SKM-1 (cell line): ENCODE measurements around the gene MPP2.
"Not testable (repeated sequence)": the region's sequence is repeated elsewhere in the genome, so short reads cannot be mapped to it uniquely, and the experiment has no call there.

ENCODE experiments used
- DNase-seq: peaks from one replicate; lab custom pipeline; 2025; ENCODE audit not compliant: unreplicated experiment; lab: John Stamatoyannopoulos, UW

Gene MPP2

GRCh38 chr17:43877451-43878155 is 29.7 kb downstream of the MPP2 start:
- no peak for DNase-seq

- DNase-seq = no peak
Observed at GRCh38 chr17:43877031-43877430, 30.3 kb downstream of the MPP2 start.

GRCh38 chr17:43875476-43876147 is 31.7 kb downstream of the MPP2 start:
- DNase-seq = no peak

- DNase-seq = no peak
Observed at GRCh38 chr17:43874293-43874692, 33.0 kb downstream of the MPP2 start.

GRCh38 chr17:43873815-43874214 is 33.5 kb downstream of the MPP2 start:
- DNase-seq = no peak

- DNase-seq = no peak
Observed at GRCh38 chr17:43873091-43873490, 34.2 kb downstream of the MPP2 start.

- DNase-seq = no peak
Observed at GRCh38 chr17:43871946-43872690, 35.2 kb downstream of the MPP2 start.

GRCh38 chr17:43869031-43869430 is 38.3 kb downstream of the MPP2 start:
- not testable (repeated sequence) for DNase-seq

GRCh38 chr17:43868226-43868994 is 38.9 kb downstream of the MPP2 start:
- DNase-seq = peak; percentile 12

GRCh38 chr17:43864161-43864984 is 43.0 kb downstream of the MPP2 start:
- no peak for DNase-seq

- no peak for DNase-seq
Observed at GRCh38 chr17:43861960-43862359, 45.4 kb downstream of the MPP2 start.

- DNase-seq = peak; percentile 46
Observed at GRCh38 chr17:43860927-43861622, 46.3 kb downstream of the MPP2 start.

GRCh38 chr17:43860077-43860725 is 47.1 kb downstream of the MPP2 start:
- DNase-seq = no peak

- DNase-seq = no peak
Observed at GRCh38 chr17:43857957-43858600, 49.3 kb downstream of the MPP2 start.

- no peak for DNase-seq
Observed at GRCh38 chr17:43857141-43857540, 50.2 kb downstream of the MPP2 start.

GRCh38 chr17:43856141-43856540 is 51.2 kb downstream of the MPP2 start:
- DNase-seq = no peak

- DNase-seq = no peak
Observed at GRCh38 chr17:43855061-43855460, 52.3 kb downstream of the MPP2 start.

GRCh38 chr17:43854498-43854897 is 52.8 kb downstream of the MPP2 start:
- no peak for DNase-seq

GRCh38 chr17:43853546-43853945 is 53.8 kb downstream of the MPP2 start:
- no peak for DNase-seq
